Ascending aorta (tissue), 2 donors: ENCODE data around the gene ANKRD44. TPM values are rescaled to one million over a fixed set of nuclear protein-coding genes. Genes with fewer than 3 reads are reported as not detected.

Experiments
- DNase-seq, 2 donors: peaks; one replicate each; pipeline ENCODE4 v3.0.0-alpha.2; 2019; ENCODE audit warnings: low spot score in 2 of 2
- H3K27ac ChIP-seq, 2 donors: fragments of 200-600 bp; sonication (generic); one replicate each; pipeline ENCODE4 v1.5.1; 2016 to 2017; ENCODE audit warnings: mild to moderate bottlenecking in 1 of 2
- H3K27me3 ChIP-seq: fragments of 200-600 bp; sonication (generic); one replicate; pipeline ENCODE4 v1.5.1; 2017
- H3K36me3 ChIP-seq, 2 donors: fragments of 200-600 bp; sonication (generic); one replicate each; pipeline ENCODE4 v1.5.1; 2016
- H3K4me1 ChIP-seq, 2 donors: fragments of 200-600 bp; sonication (generic); one replicate each; pipeline ENCODE4 v1.5.1; 2016 to 2017; ENCODE audit warnings: mild to moderate bottlenecking in 1 of 2
- H3K4me3 ChIP-seq, 2 donors: fragments of 200-600 bp; sonication (generic); one replicate each; pipeline ENCODE4 v1.5.1; 2016 to 2017; ENCODE audit warnings: mild to moderate bottlenecking in 1 of 2
- H3K9me3 ChIP-seq, 2 donors: fragments of 200-600 bp; sonication (generic); one replicate each; pipeline ENCODE4 v1.5.1; 2016
- CTCF ChIP-seq, 3 experiments: fragments of 200-600 bp in 2 of 3; fragments of 450-650 bp in 1 of 3; sonication (generic) in 2 of 3; IDR thresholded peaks; one replicate each; pipeline ENCODE4 v1.5.1; 2016 to 2019; ENCODE audit warnings: antibody characterized with exemption in 3 of 3, mild to moderate bottlenecking in 1 of 3, moderate library complexity in 1 of 3
- intact Hi-C: fragments of 100-400 bp; cut with DNase I; formaldehyde crosslinking; loops from one replicate; pipeline ENCODE4 v1.15.1; 2023
- total RNA-seq: library from RNA; depleted of rRNA; stranded (reverse); fragments of >200 nt; gene quantifications from one replicate; pipeline ENCODE4 v1.1.0, GENCODE V29; 2016

The ANKRD44 gene
- total RNA-seq, 1 donor from 2014 or later: 66.3 TPM

- intact Hi-C loops: no loop called here
- Histone ChIP-seq H3K9me3 (no peaks in the 10 kb centered on the region), H3K4me1 (peaks cover 8 to 20% of the 10 kb centered on the region in 2 donors), H3K27ac (peak overlapping the region; percentile 18 to 44), H3K27me3 (no peaks in the 10 kb centered on the region), H3K36me3 (no peaks in the 10 kb centered on the region), H3K4me3 (no peak overlapping the region)
- peak in 1 of 2 donors; percentile 71 for DNase-seq
- no peak for TF ChIP-seq CTCF (IDR thresholded peaks at IDR 0.05)
Measured at GRCh38 chr2:197179744-197180498, 130.7 kb downstream of the ANKRD44 start.

GRCh38 chr2:197176522-197176921 is 134.1 kb downstream of the ANKRD44 start:
- no peak overlapping the region for H3K27ac ChIP-seq
- no peak for TF ChIP-seq CTCF (IDR thresholded peaks at IDR 0.05)

GRCh38 chr2:197174539-197175094 is 136.0 kb downstream of the ANKRD44 start:
- Histone ChIP-seq H3K4me1 (peaks cover 0 to 6% of the 10 kb centered on the region in 2 donors), H3K36me3 (no peaks in the 10 kb centered on the region), H3K27ac (no peak overlapping the region), H3K4me3 (no peak overlapping the region), H3K9me3 (no peaks in the 10 kb centered on the region), H3K27me3 (no peaks in the 10 kb centered on the region)
- DNase-seq: no peak
- intact Hi-C loops: no loop called here
- no peak for TF ChIP-seq CTCF (IDR thresholded peaks at IDR 0.05)

More at GRCh38 chr2:197176522-197176921, 134.1 kb downstream of the ANKRD44 start:
- H3K27me3 ChIP-seq: no peaks in the 10 kb centered on the region
- intact Hi-C loops: no loop called here
- peaks cover 6 to 13% of the 10 kb centered on the region in 2 donors for H3K4me1 ChIP-seq
- H3K36me3 ChIP-seq: no peaks in the 10 kb centered on the region
- no peaks in the 10 kb centered on the region for H3K9me3 ChIP-seq
- no peak overlapping the region for H3K4me3 ChIP-seq
- DNase-seq: no peak

GRCh38 chr2:197171582-197171981 is 139.0 kb downstream of the ANKRD44 start:
- H3K4me3 ChIP-seq: no peak overlapping the region
- no peak for TF ChIP-seq CTCF (IDR thresholded peaks at IDR 0.05)
- no peaks in the 10 kb centered on the region for H3K9me3 ChIP-seq
- H3K27me3 ChIP-seq: no peaks in the 10 kb centered on the region
- no peaks in the 10 kb centered on the region for H3K36me3 ChIP-seq
- H3K4me1 ChIP-seq: peaks cover 0 to 7% of the 10 kb centered on the region in 2 donors
- H3K27ac ChIP-seq: no peak overlapping the region
- intact Hi-C loops: no loop called here
- DNase-seq: no peak

- Histone ChIP-seq H3K36me3 (no peaks in the 10 kb centered on the region), H3K4me3 (no peak overlapping the region), H3K4me1 (peaks cover 0 to 4% of the 10 kb centered on the region in 2 donors), H3K27me3 (no peaks in the 10 kb centered on the region), H3K9me3 (no peaks in the 10 kb centered on the region), H3K27ac (no peak overlapping the region)
- DNase-seq: no peak
- no peak for TF ChIP-seq CTCF (IDR thresholded peaks at IDR 0.05)
- intact Hi-C loops: no loop called here
Measured at GRCh38 chr2:197170208-197170607, 140.4 kb downstream of the ANKRD44 start.
